Smooth muscle cell (in vitro differentiated cells): Measurements from ENCODE around the gene C9orf152. TPM values are rescaled to one million over a fixed set of nuclear protein-coding genes. Genes with fewer than 3 reads are reported as not detected.
A peak's percentile ranks its signal among the peaks of the same experiment; 100 is the strongest.

Source experiments
- DNase-seq: peaks from one replicate; lab custom pipeline; 2025; ENCODE audit not compliant: unreplicated experiment; lab: John Stamatoyannopoulos, UW
- H2AFZ ChIP-seq: fragments of 200-600 bp; sonication (generic); 2 replicates; pipeline ENCODE4 v1.6.0; 2016; ENCODE audit warnings: antibody characterized with exemption, low read depth, mild to moderate bottlenecking
- H3F3A ChIP-seq: fragments of 200-600 bp; sonication (generic); 2 replicates; pipeline ENCODE4 v1.6.0; 2017; ENCODE audit warnings: antibody characterized with exemption, low read depth
- H3K27ac ChIP-seq: fragments of 200-600 bp; sonication (generic); 2 replicates; pipeline ENCODE4 v1.5.1; 2016; ENCODE audit warnings: low read depth, mild to moderate bottlenecking
- H3K27me3 ChIP-seq: fragments of 200-600 bp; sonication (generic); 2 replicates; pipeline ENCODE4 v1.6.1; 2016; ENCODE audit warnings: low read depth, mild to moderate bottlenecking
- H3K36me3 ChIP-seq: fragments of 200-600 bp; sonication (generic); 2 replicates; pipeline ENCODE4 v1.5.1; 2016; ENCODE audit warnings: low read depth
- H3K4me1 ChIP-seq: fragments of 200-600 bp; sonication (generic); 2 replicates; pipeline ENCODE4 v1.5.1; 2016; ENCODE audit warnings: low read depth
- H3K4me2 ChIP-seq: fragments of 200-600 bp; sonication (generic); 2 replicates; pipeline ENCODE4 v1.6.0; 2016; ENCODE audit warnings: mild to moderate bottlenecking
- H3K4me3 ChIP-seq: fragments of 200-600 bp; sonication (generic); 2 replicates; pipeline ENCODE4 v1.5.1; 2016; ENCODE audit warnings: mild to moderate bottlenecking
- H3K79me2 ChIP-seq: fragments of 200-600 bp; sonication (generic); 2 replicates; pipeline ENCODE4 v1.6.0; 2016; ENCODE audit warnings: low read depth, mild to moderate bottlenecking
- H3K9ac ChIP-seq: fragments of 200-600 bp; sonication (generic); 2 replicates; pipeline ENCODE4 v1.6.0; 2016; ENCODE audit warnings: low read depth
- H3K9me3 ChIP-seq: fragments of 200-600 bp; sonication (generic); replicated peaks from 2 replicates; pipeline ENCODE4 v1.5.1; 2016; ENCODE audit warnings: low read depth
- H4K20me1 ChIP-seq: fragments of 200-600 bp; sonication (generic); 2 replicates; pipeline ENCODE4 v1.6.0; 2016; ENCODE audit warnings: low read depth
- CTCF ChIP-seq: fragments of 200-600 bp; sonication (generic); IDR thresholded peaks from 2 replicates; pipeline ENCODE4 v1.5.1; 2017; ENCODE audit warnings: borderline replicate concordance, mild to moderate bottlenecking, antibody characterized with exemption; ENCODE audit not compliant: insufficient read depth, poor library complexity, severe bottlenecking
- WGBS: methylation state at CpG from one replicate; pipeline ENCODE4 v1.1.7; 2016; ENCODE audit warnings: low lambda C conversion rate; 5-methylcytosine and 5-hydroxymethylcytosine counted together
- polyA plus RNA-seq: library from polyadenylated mRNA; unstranded; fragments of >200 nt; fragmentation: Nextera tagmentation; extraction: Ambion mirVana; gene quantifications from 2 replicates; pipeline ENCODE4 v1.2.1, GENCODE V29; 2016
- total RNA-seq: library from RNA; depleted of rRNA; stranded (reverse); fragments of >200 nt; gene quantifications from 2 replicates; pipeline ENCODE4 v1.2.3, GENCODE V29; 2014

Gene C9orf152, protein sequence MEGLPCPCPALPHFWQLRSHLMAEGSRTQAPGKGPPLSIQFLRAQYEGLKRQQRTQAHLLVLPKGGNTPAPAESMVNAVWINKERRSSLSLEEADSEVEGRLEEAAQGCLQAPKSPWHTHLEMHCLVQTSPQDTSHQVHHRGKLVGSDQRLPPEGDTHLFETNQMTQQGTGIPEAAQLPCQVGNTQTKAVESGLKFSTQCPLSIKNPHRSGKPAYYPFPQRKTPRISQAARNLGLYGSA
- total RNA-seq (not detected in 2 replicates), polyA plus RNA-seq (not detected in 2 replicates)

GRCh38 chr9:110208031-110208430 lies at the start of gene C9orf152:
C9orf152 (minus strand) TSS chr9:110208159; CDS start chr9:110207579, 580 bp downstream.
- Histone ChIP-seq H3K9ac (no peak within 1 kb of the TSS), H3K36me3 (no peaks in the 10 kb centered on the region), H3K9me3 (no peaks in the 10 kb centered on the region), H3K27ac (no peak within 1 kb of the TSS), H3K4me1 (no peaks in the 10 kb centered on the region), H3K4me2 (no peak within 1 kb of the TSS), H3K79me2 (no peaks in the 10 kb centered on the region), H4K20me1 (no peaks in the 10 kb centered on the region), H3K4me3 (no peak within 1 kb of the TSS), H3F3A (no peaks in the 10 kb centered on the region), H2AFZ (no peak within 1 kb of the TSS), H3K27me3 (peaks cover 10% of the 10 kb centered on the region)
- DNase-seq = no peak
- 89% methylated on average over 9 of the region's 9 CpGs for WGBS
- TF ChIP-seq CTCF = no peak

GRCh38 chr9:110257097-110257841 lies 49.3 kb upstream of the C9orf152 start:
- peak overlapping the region; percentile 94 for H3K4me3 ChIP-seq
- H3K27me3 ChIP-seq = no peaks in the 10 kb centered on the region
- WGBS = 6% methylated on average over 14 of the region's 14 CpGs
- no peaks in the 10 kb centered on the region for H3K36me3 ChIP-seq
- H2AFZ ChIP-seq = peak overlapping the region; percentile 75
- DNase-seq = no peak
- peaks cover 40% of the 10 kb centered on the region for H3K79me2 ChIP-seq
- peak overlapping the region; percentile 47 for H3K27ac ChIP-seq
- H3K9me3 ChIP-seq = no peaks in the 10 kb centered on the region
- H3K4me1 ChIP-seq = peaks cover 12% of the 10 kb centered on the region
- H4K20me1 ChIP-seq = peaks cover 29% of the 10 kb centered on the region
- peak overlapping the region; percentile 54 for H3K9ac ChIP-seq
- TF ChIP-seq CTCF = no peak
- H3K4me2 ChIP-seq = peak overlapping the region; percentile 92
- no peaks in the 10 kb centered on the region for H3F3A ChIP-seq

GRCh38 chr9:110256380-110257096 lies 48.6 kb upstream of the C9orf152 start, which contains the start of gene TXN:
TXN (minus strand) TSS chr9:110256507; CDS start chr9:110256435, 72 bp downstream.
- peak; percentile 65 for DNase-seq
- Histone ChIP-seq H3F3A (no peaks in the 10 kb centered on the region), H3K4me1 (peaks cover 12% of the 10 kb centered on the region), H3K4me2 (peak within 1 kb of the TSS; percentile 92), H3K9ac (peak within 1 kb of the TSS; percentile 81), H3K9me3 (no peaks in the 10 kb centered on the region), H3K27me3 (no peaks in the 10 kb centered on the region), H4K20me1 (peaks cover 36% of the 10 kb centered on the region), H3K4me3 (peak within 1 kb of the TSS; percentile 94), H2AFZ (peak within 1 kb of the TSS; percentile 75), H3K27ac (peak within 1 kb of the TSS; percentile 58), H3K36me3 (no peaks in the 10 kb centered on the region), H3K79me2 (peaks cover 47% of the 10 kb centered on the region)
- TF ChIP-seq CTCF = no peak
- under 1% methylated on average over 61 of the region's 65 CpGs for WGBS
